ENCODE measurements around the gene UBE2V1.

DNA sequence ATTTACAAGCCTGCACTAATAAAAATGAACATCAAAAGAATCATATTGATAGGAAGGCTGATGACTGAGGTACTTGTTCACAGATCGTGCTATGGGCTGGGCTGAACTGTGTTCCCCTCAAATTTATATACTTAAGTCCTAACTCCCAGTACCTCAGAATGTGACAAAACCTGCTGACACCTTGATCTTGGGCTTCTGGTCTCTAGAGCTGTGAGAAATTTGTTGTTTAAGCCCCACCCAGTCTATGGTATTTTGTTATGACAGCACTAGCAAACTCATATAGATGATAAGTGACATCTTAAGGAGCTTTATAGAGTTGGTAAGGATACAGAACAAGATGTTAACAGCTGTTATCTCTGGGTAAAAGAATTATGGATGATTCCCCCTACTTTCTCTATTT lies 13.8 kb downstream of the UBE2V1 start:
- TF ChIP-seq POLR2A (IDR thresholded peaks at IDR 0.05; ENCODE audit: low read depth, low read length): no peak
- no peak for TF ChIP-seq POLR2AphosphoS5 (IDR thresholded peaks at IDR 0.05; ENCODE audit: low read depth, low read length)
- TF ChIP-seq TAF1 (IDR thresholded peaks at IDR 0.05; ENCODE audit: borderline replicate concordance, low read depth, low read length): no peak
